ENCODE data around the gene OLFM2.
"Not testable (repeated sequence)": the region's sequence is repeated elsewhere in the genome, so short reads cannot be mapped to it uniquely, and the experiment has no call there.

OLFM2 gene

DNA sequence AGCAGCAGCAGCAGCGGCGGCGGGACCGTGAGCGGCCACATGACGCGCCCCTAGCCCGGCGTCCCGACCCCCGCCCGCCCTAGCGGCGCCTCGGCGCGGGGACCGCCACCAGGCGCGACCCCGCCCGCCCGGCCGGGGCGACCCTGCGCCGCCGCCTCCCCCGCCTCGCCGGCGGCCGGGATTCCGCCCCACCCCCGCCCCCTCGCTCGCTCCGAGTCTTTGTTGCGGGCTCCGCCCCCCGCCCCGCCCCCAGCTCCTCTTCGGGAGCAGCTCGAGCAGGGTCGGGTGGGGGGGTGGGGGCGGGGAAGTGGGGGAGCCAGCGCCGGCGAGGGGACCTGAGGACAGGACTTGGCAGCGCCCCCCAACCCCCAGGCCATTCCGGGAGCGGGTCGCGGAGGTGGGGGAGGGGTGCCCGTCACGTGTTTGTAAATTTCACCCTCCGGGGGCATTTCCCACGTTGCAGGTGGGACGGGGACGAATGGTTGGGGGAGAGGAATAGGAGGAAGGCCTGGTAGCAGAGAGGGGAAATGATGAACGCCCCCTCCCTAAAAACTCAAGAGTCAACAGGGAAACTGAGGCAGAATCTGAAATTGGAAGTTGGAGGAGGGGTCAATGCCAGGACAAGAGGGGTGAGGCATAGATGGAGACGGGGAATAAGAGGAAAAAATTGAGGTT is at the start of gene OLFM2:
TSS of gene OLFM2 (minus strand) at position 190 of the 675 bp plus-strand sequence. CDS start at position 41, 149 bp downstream.
- no peak for DNase-seq

DNA sequence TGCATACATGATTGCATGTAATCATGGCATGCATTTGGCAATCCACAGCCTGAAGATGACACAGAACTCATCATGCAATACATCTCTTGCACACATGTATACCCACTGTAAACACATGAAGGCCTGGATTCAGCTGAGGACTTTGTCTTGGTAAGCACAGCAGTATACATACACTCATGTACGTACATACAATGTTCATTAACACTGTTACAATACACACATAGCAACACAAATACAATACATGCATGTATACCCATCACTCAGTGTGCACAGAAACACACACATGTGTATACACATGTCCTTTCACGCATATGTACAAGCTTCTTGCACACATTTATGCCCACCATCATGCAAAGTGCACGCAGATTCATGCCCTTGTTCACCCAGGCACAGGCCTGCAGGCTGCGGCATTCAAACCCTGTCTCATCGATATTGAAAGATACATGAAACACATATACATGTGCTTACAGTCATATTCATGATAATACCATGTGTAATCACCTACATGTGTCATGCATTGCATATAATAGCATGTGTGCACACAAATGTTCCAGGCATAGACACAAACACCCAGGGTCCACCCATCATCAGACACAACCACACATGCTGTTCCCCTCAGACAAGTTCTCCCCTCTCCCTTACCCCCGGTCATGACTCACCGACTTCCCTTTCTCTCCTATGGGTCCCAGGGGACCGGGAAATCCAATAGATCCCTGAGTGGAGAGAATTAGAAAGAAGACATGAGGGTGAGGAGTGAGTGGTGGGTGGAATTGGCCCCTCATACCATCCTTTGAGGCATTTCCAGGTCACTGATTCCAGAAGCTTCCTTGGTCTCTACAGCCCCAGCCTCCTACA is 45.3 kb upstream of the OLFM2 start:
- DNase-seq, result no peak

DNA sequence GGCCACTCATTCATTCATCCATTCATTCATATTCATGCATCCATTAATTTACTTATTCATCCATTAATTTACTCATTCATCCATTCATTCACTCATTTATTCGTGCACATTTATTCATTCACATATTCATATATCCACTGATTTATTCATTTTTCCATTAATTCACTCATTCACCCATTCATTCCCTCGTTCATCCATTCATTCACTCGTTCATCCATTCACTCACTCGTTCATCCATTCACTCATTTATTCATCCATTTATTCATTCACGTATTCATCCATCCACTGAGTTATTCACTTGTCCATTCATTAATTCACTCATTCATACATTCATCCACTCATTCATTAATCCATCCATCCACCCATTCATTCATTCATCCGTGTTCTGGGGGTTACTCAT is 35.8 kb upstream of the OLFM2 start:
- DNase-seq, result no peak

DNA sequence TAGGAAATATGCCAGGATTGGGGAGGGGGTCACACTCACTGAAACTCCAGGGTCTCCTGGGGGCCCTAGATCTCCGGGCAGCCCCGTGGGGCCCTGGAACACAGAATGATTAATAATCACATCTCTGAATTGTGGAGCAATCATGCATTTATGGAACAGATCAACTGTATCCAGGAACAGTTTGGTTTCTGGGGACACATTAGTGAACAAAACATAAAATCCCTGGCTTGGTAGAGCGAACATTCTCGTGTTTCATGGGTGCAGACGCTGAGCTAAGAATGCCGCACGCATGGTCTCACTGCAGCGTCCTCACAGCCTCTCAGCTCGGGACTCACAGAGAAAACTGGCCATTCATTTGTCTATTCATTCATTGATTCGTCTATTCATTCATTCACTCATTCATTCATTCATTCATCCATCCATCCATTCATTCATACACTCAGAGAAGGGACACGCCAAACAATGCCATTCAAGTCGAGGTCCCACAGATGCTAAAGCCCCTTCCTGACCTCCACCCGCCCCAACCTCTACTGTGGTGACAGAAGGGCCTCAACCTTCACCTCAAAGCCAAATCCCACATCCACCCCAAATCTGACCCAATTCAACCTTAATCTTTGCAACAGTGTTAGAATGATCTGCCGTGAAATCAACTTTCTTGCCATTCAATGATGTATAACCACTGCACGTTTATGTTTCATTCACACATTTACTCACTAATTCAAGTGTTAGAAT is 35.0 kb upstream of the OLFM2 start:
- DNase-seq, result no peak

DNA sequence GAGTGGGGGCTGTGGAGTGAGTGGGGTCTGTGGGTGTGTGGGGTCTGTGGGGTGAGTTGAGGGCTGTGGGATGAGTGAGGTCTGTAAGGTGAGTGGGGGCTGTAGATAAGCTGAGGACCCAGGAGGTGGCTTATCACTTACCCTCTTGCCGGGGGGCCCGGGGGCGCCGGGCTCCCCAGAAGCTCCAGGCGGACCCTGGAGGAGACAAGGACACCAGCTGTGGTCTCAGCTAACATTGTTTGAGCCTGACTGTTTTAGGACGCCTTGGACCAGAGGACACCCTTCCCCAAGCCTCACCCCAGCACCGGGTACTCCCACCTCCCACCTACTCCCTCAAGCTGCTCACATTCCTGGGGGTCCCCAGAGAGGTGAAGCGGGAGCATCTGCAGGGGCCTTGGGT is 34.2 kb upstream of the OLFM2 start:
- DNase-seq, result no peak

DNA sequence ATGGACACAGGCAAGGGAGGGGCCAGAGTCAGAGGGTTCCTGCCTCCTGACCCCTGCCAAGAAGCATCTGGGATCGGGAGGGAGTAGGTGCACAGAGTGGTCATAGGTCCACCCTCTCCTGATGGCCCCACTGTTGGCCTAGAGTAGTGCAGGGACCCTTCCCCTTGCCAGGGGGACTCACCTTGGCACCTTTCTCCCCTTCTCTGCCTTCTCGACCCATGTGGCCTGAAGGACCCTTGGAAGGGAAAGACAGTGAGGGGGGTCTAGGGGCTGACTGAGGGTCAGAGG is 33.3 kb upstream of the OLFM2 start:
- no peak for DNase-seq

DNA sequence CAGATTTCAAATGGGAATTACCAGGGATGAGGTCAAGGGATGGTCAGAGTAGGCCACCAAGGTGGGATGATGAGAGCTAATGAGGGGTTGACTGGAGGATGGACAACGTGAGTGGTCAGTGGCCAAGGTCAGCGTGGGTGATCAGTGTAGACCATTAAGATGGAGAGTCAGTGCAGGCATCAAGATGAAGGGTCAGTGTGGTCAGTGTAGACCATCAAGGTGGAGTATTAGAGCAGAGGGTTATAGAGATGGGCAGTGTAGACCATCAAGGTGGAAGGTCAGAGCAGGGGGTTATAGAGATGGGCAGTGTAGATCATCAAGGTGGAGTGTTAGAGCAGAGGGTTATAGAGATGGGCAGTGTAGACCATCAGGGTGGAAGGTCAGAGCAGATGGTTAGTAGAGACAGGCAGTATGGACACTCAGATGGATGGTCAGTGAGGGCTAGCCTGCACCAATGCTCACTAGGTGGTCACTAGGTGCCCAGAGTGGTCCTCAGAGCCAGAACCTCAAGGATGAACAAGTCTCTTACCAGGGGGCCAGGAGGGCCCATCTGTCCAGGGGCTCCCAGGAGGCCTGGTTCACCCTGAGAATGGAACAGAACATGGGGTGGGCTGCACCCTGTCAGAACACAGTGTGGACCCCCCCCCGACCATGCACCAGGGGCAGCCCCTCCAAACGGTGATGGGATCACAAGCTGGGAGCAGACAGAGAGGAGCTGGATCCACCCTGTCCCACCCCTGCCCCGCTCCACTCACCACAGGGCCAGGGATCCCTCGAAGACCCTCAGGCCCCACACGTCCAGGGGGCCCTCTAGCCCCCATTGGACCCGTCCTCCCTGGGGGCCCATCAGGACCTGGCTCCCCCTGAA is 32.7 kb upstream of the OLFM2 start:
- DNase-seq, result no peak

DNA sequence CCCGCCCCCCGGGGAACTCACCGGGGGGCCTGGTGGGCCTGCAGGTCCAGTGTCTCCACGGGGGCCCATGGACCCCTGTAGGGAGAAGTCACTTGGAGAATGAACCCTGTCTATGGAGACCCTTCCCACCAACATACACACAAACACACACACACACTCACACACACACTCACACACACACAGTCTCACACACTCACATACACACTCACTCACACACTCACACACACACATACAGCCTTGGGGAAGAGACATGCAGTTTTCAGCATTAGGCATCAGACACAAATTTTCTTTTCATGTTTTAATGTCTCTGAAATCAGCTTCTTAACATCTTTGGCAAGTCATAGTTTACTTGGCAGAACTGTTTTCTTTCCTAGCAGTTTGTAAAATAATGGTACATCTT is 31.0 kb upstream of the OLFM2 start:
- DNase-seq, result no peak

DNA sequence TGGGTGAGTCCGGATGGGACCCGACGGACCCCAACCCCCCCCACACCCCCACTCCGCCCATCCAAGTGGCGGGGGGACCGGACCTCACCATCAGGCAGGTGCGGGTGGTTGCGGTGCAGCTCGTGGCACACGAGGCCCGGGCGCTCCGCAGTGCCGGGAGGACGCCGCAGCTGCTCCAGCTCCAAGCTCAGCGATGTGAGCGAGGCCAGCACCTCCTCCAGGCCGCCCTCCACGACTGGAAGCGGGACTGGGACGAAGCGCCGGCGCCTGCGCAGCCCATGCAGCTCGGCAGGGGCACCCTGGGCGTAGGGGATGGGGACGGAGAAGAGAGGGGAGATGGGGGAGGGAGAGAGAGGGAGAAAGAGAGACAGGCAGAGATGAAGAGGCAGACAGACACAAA is 30.1 kb upstream of the OLFM2 start:
- no peak for DNase-seq

DNA sequence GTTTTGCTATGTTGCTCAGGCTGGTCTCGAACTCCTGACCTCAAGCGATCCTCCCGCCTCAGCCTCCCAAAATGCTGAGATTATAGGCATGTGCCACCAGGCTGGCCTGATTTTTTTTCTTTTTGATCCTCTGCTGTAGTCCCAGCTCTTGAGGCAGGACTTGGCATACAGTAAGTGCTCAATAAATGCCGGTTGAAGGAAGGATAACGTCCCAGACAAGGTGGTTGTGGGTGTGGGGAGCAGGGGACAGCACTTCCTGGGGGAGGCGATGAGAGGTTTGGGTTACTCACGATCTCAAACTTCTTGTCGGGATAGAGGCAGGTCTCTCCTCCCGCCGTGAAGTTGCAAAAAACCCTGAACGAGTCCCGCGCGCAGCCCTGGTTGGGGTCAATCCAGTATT is 29.7 kb upstream of the OLFM2 start:
- no peak for DNase-seq

DNA sequence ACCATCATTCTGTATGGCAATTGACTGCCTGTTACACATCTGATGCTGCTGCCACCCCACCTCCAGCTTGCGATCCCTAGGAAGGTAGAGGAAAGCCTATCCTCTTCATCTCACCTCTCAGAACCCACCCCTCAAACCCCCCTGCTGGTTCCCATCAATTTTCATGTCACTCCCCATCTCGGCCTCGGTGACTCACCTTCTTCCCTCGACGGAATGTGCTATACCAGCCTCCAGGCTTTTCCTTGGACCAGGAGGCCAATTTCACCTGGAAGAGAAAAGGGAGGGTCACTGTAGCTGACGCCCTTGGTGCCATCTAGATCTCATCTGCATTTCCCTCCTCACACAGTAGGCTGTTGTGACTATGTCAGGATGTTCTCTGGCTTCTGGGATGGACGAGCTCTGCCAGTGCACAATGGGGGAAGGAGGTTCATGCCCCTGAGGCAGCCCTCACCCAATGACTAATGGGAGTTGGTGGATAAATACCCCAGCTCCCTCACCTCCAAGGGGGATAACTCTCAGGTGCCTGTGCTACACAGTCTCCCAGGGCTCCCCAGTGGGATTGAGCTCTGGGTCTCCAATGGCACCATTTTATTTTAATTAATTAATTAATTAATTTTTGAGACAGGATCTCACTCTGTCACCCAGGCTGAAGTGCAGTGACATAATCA is 26.4 kb upstream of the OLFM2 start:
- DNase-seq, result no peak

DNA sequence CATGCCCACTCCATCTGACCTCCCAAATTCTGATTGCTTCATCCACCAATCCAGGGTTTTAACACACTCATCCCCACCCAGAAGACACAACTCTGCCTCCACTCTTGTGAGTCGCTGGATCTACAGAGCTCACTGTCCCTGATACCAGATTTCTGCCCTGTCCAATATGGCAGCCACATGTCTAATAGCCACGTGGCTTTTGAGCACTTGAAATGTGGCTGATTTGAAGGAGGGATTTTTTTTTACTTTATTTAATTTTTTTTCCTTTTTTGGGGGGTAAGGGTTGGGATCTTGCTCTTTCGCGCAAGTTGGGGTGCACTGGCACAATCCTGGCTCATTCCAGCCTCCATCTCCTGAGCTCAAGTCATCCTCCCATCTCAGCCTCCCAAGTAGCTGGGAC is 24.8 kb upstream of the OLFM2 start:
- no peak for DNase-seq

DNA sequence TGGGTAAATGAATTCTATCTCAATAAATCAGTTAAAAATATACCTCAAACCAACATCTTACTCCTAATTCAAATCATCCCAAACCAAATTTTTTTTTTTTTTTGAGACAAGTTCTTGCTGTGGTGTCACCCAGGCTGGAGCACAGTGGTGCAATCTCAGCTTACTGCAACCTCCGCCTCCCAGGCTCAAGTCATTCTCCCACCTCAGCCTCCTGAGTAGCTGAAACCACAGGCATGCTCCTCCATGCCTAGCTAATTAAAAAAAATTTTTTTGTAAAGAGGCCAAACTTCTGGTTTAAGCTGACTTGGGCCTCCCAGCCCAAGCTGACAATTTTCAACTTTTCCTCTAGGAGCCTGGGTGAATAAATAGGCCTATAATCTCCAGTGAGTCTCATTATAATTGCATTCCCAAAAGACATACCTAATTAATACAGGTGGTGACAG is 22.1 kb upstream of the OLFM2 start:
- no peak for DNase-seq

DNA sequence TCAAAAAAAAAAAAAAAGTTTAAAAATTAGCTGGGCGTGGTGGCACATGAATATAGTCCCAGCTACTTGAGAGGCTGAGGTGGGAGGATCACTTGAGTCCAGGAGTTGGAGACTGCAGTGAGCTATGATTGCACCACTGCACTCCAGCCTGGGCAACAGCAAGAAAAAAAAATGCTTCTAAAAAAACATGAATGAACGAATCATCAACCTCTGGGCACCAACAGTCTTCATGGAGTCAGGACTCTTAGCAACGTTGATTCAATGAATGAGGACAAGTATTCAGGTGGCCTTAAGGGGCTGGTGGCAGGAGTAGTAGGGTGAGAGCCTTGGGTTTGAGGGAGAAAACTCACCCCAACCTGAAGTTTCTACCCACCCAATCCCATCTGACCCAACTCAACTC is 20.6 kb upstream of the OLFM2 start:
- no peak for DNase-seq

DNA sequence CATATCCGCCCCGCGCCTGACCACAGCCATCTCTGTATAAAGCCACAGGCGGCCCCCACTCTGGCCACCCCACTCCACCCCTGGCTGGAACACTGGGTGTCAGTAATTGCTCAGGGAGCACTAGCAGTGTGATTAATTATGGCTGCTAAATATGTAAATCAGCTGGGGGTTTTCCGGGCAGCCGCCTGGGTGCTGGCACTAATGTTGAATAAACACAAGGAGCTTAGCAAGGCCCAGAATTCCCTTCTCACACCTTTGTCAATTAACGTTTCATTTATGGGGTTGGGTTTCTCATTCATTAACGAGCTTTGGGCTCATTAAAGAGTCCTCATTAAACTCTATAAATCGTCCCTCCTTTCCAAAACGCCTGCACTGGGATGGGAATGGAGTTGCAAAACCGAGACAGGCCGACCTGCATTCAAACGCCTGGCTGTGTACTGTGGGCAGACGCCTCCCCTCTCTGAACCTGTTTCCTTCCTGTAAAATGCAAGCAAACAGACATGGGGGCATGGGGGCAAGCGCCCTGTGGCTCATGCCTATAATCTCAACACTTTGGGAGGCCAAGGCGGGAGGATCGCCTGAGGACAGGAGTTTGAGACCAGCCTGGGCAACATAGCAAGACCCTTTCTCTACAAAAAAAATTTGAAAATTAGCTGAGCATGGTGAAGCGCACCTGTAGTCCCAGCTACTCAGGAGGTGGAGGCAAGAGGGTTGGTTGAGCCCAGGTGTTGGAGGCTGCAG is 17.7 kb upstream of the OLFM2 start:
- DNase-seq, result no peak

DNA sequence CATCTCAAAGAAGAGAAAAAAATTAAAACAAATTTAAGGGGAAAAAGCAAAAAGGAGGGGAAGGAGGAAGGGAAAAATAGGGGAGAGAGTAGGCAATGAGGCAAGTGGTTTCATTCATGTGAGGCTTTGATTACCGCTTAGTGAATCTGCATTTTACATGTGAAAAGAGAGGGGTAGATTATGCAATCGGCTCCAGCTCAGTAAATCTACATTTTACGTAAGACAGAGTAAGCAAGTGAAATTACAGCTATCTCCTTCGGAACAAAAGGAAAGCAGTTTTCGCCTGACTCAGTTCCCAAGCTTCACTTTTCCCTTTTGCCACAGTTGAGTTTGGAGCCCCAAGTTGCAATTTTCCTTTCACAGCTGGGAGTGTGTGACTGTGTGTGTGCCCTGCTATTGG is 16.0 kb upstream of the OLFM2 start:
- DNase-seq, result no peak

DNA sequence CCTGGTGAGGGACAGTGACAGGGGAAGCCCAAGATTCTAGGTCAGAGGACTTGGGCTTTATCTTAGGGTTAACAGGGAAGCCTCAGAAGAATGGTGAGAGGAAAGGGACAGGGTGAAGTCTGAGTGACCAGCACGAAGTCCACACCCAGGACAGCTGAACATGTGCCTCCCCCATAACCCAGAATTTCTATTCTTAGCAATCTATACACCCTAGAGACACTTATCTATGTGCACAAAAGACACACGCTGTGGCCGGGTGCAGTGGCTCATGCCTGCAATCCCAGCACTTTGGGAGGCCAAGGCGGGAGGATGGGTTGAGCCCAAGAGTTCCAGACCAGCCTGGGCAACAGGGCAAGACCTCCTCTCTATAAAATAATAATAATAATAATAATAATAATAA is 11.1 kb upstream of the OLFM2 start:
- DNase-seq, result no peak

DNA sequence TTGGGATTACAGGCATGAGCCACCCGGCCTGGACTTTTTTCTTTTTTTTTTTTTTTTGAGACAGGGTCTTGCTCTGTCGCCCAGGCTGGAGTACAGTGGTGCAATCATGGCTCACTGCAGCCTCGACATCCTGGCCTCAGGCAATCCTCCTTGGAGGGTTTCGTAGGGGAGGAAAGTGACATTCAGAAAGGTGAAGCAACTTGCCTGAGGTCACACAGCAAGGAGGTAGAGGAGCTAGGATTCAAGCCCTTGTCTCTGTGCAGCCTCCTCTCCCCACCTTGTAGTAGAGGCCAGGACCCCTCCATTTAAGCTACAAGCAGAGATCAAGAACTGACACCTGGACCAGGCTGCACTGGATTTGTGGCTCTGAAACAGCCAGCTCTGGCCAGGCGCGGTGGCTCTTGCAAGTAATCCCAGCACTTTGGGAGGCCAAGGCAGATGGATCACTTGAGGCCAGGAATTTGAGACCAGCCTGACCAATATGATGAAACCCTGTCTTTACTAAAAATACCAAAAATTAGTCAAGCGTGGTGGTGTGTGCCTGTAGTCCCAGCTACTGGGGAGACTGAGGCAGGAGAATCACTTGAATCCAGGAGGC is 10.3 kb upstream of the OLFM2 start:
- DNase-seq, result not testable (repeated sequence)

DNA sequence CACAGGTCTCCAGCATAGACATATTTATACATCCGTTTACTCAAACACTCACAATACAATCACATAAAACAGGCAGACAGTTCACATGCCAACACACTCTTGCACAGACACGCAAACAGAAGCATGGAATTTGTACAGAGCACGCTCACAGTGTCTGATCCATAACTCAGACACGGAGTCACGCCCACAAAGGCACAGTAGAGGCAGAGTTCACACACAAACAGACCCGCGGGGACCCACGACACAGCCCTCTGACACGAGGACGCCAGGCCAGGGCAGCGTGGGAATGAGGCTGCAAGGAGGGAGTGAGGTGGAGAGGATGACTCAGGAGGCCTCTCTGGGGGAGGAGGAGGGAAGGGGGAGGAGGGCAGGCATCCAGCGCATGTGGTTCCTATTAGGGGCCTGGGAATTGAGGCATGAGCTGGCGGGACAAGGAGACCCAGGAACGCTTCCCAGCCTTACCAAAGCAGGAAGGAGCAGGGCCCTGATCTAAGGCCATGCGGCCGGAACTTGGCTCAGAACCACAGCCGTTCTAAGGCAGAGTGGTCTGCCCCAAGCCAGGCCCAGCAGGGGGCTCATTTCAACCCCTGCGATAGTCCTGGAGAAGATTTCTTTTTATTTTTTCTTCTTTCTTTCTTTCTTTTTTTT is 9.1 kb upstream of the OLFM2 start:
- no peak for DNase-seq

DNA sequence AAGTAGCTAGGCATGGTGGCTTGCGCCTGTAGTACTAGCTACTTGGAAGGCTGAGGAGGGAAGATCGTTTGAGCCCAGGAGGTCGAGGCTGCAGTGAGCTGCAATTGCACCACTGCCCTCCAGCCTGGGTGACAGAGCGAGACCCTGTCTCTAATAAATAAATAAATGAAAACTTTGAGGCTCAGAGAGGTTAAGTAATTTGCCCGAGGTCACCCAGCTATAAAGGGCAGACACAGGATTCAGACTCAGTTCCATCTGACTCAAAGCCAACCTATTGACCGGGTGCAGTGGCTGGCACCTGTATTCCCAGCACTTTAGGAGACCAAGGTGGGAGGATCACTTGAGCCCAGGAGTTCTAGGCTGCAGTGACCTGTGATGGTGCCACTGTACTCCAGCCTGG is 7.4 kb upstream of the OLFM2 start:
- no peak for DNase-seq

DNA sequence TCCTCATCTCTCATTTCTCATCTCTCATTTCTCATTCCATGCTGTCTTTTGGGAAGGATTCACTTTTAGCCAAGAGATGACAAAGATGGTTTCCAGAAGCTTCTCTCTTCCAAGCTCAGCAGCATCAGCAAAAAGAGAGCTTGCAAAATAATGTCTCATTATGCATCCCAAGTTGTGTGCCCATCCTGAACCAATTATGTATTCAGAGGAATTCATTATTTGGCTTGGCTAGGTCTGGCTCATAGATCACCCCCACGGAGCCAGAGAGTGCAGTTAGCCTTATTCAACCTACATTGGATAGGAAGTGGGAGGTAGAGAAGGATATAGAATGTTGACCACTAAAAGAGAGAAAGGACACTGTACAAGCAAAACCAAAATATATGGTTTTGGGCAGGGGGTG is 5.4 kb upstream of the OLFM2 start:
- DNase-seq, result no peak

Measured in SHP77 treated with DMSO at 0.1 percent for 48 hours (cell line).